K562 (cell line): Measurements from ENCODE around the gene CDKN2AIPNL. TPM values are rescaled to one million over a fixed set of nuclear protein-coding genes. Genes with fewer than 3 reads are reported as not detected.

Experiments
- DIDO1 ChIP-seq: fragments of 450-650 bp; IDR thresholded peaks from 2 replicates; pipeline ENCODE4 v1.6.1; 2016; ENCODE audit warnings: low read depth, missing biosample characterization, missing genetic modification characterization
- HIVEP1 ChIP-seq: fragments of 250-450 bp; sonication (Bioruptor Pico); IDR thresholded peaks from 2 replicates; pipeline ENCODE4 v1.4.0; 2020; ENCODE audit warnings: mild to moderate bottlenecking
- L3MBTL2 ChIP-seq: fragments of 450-650 bp; IDR thresholded peaks from 2 replicates; pipeline ENCODE4 v1.6.1; 2016; ENCODE audit warnings: mild to moderate bottlenecking, moderate library complexity
- SRSF9 ChIP-seq: fragments of 200-400 bp; formaldehyde crosslinking; IDR thresholded peaks from 2 replicates; pipeline ENCODE4 v1.6.1; 2017; ENCODE audit warnings: low read depth, low read length, borderline replicate concordance
- TAL1 ChIP-seq: fragments of 450-650 bp; IDR thresholded peaks from 2 replicates; pipeline ENCODE4 v1.6.1; 2016; ENCODE audit warnings: mild to moderate bottlenecking
- U2AF1 ChIP-seq: fragments of 200-400 bp; formaldehyde crosslinking; optimal IDR thresholded peaks from 2 replicates; pipeline ENCODE3; 2017; ENCODE audit warnings: mild to moderate bottlenecking, low read depth, low read length, moderate library complexity
- polyA plus RNA-seq, 8 experiments: library from polyadenylated mRNA; depleted of rRNA in 4 of 8; stranded (reverse) in 5 of 8; unstranded in 3 of 8; fragments of >200 nt; fragmentation: Nextera tagmentation in 2 of 8; fragmentation: Illumina TruSeq in 1 of 8; extraction: Ambion mirVana in 2 of 8; extraction: Trizol in 1 of 8; gene quantifications; 2 replicates each; pipeline versions ENCODE4 v1.2.1 to v1.2.3, GENCODE V29; 2011 to 2014; ENCODE audit warnings: inconsistent platforms in 1 of 8, missing spikeins in 1 of 8
- total RNA-seq, 7 experiments: library from RNA; depleted of rRNA in 6 of 7; stranded (reverse); fragments of >200 nt in 6 of 7; fragmentation: Illumina TruSeq in 2 of 7; extraction: Trizol in 2 of 7; gene quantifications; 2 replicates each; pipeline versions ENCODE4 v1.2.1 to v1.2.3, GENCODE V29; 2011 to 2021; ENCODE audit warnings: low replicate concordance in 1 of 7
- TF ChIP-seq, protein P1 (sequence below): fragments of 250-450 bp; sonication (Bioruptor Pico); IDR thresholded peaks from 2 replicates; pipeline ENCODE4 v1.5.0; 2021; ENCODE audit warnings: mild to moderate bottlenecking, moderate library complexity
- TF ChIP-seq, protein P2 (sequence below): fragments of 200-800 bp; sonication (Bioruptor generic); IDR thresholded peaks from 2 replicates; pipeline ENCODE4 v1.6.1; 2017; ENCODE audit warnings: missing genetic modification characterization, missing compliant biosample characterization
- TF ChIP-seq, protein P3 (sequence below): fragments of 250-450 bp; sonication (Bioruptor Pico); IDR thresholded peaks from 2 replicates; pipeline ENCODE4 v1.9.0; 2021; ENCODE audit warnings: mild to moderate bottlenecking, inconsistent platforms
- TF ChIP-seq, protein P4 (sequence below): sonication (generic); formaldehyde crosslinking; IDR thresholded peaks from 2 replicates; pipeline ENCODE4 v1.8.0; 2022; ENCODE audit warnings: mild to moderate bottlenecking, missing genetic modification reagents
- TF ChIP-seq, protein P5 (sequence below), 2 experiments: IDR thresholded peaks in 1 of 2; conservative IDR thresholded peaks in 1 of 2; 2 replicates each; pipeline ENCODE4 v1.6.1; 2016; ENCODE audit warnings: low read depth in 2 of 2, mild to moderate bottlenecking in 1 of 2, missing compliant biosample characterization in 1 of 2, missing genetic modification characterization in 1 of 2, moderate library complexity in 1 of 2

The CDKN2AIPNL gene
- total and polyA plus RNA-seq, 9 of the 15 experiments (the other 6 are each of a cell fraction or from before 2014, with no cell fraction given): 19.9 to 46.9 (median 42.2) TPM

DNA sequence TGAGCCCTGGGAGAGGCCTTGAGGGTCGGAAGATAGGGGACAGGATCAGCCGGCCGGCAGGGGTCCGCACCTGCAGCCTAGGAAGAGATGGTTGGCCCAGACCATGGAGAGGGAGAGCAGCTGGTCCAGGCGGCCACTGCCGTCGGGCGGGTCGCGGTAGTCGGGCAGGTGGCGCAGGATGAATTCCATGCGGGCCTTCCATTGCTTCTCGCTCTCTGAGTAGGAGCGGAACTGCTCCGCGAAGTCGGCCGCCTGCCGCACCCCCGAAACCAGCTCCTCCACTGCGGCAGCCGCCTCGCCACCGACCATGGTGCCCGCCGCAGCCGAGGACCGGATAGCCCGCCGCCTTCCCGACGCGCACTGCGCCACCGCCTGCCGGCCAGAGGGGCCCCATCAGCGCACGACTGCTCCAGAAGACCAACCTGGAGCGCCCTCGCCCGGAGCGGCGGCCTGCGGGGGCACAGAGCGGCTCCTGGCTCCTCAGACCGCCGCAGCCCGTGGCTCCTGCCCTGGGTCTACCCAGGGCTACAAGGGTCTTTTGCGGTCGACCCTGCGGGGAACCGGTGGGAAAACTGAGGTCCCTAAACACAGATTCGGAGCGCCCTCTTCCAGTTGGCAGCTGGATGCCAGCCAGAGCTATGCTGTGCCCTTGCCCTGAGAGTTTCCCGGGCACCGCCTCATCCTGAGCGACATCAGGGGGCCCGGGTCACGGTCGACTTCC, at the start of gene CDKN2AIPNL (continued):
- TF ChIP-seq, protein P1, sequence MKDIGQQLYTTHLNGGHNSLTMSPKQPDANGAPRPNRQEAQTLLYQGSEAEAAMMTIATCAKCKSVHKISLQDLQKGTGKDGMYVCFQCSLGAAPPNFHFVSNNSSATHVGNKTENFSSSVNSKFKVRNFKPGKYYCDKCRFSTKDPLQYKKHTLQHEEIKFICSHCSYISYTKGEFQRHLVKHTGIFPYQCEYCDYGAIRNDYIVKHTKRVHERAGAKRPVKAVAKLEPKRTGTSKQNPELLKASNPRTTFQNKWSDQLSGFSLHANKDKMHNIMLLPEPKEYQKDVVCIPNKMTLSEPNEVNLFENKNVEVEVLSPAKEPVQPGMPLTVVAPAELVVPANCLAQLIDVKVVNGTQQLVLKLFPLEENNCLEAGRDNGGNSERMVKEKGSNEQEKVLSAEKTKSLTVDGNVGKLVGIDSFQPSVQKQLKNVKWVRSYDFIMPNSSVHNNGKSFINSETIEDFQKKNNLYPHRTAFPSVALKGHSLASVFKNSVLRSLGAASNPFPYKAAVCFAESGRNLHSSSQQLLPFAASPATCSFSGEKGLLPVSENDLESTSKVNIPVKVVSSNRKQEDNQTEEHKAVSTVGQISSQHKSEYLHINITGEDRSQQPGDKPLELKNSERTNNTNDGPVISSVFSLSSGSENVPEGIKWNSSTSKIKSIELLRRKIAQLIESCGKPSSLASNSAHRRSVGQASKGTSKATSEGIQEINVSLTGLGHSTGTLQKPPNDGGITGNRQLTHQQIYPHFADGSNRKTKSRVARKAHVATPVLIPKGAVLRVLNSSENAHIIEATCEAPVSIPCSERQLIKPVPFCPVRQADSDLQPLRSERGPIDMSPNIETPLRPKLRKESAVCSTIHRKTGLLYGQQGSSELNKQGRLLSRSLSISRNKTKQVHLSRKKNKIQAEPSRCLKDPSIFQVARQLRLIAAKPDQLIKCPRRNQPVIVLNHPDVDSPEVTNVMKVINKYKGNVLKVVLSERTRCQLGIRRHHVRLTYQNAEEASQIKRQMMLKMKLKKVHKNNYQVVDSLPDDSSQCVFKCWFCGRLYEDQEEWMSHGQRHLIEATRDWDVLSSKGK: no peak
- TF ChIP-seq TAL1 (no peak), SRSF9 (no peak), DIDO1 (tag) (peak; percentile 79; the same call in 1 of the 2 replicates), L3MBTL2 (peak; percentile 89), U2AF1 (peak; percentile 84), HIVEP1 (CRISPR knock-in tag) (no peak)
- TF ChIP-seq, protein P2, sequence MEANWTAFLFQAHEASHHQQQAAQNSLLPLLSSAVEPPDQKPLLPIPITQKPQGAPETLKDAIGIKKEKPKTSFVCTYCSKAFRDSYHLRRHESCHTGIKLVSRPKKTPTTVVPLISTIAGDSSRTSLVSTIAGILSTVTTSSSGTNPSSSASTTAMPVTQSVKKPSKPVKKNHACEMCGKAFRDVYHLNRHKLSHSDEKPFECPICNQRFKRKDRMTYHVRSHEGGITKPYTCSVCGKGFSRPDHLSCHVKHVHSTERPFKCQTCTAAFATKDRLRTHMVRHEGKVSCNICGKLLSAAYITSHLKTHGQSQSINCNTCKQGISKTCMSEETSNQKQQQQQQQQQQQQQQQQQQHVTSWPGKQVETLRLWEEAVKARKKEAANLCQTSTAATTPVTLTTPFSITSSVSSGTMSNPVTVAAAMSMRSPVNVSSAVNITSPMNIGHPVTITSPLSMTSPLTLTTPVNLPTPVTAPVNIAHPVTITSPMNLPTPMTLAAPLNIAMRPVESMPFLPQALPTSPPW (CRISPR knock-in tag): peak; percentile 48; the same call in 1 of the 2 replicates
- TF ChIP-seq, protein P3, sequence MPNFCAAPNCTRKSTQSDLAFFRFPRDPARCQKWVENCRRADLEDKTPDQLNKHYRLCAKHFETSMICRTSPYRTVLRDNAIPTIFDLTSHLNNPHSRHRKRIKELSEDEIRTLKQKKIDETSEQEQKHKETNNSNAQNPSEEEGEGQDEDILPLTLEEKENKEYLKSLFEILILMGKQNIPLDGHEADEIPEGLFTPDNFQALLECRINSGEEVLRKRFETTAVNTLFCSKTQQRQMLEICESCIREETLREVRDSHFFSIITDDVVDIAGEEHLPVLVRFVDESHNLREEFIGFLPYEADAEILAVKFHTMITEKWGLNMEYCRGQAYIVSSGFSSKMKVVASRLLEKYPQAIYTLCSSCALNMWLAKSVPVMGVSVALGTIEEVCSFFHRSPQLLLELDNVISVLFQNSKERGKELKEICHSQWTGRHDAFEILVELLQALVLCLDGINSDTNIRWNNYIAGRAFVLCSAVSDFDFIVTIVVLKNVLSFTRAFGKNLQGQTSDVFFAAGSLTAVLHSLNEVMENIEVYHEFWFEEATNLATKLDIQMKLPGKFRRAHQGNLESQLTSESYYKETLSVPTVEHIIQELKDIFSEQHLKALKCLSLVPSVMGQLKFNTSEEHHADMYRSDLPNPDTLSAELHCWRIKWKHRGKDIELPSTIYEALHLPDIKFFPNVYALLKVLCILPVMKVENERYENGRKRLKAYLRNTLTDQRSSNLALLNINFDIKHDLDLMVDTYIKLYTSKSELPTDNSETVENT (CRISPR knock-in tag): peak; percentile 99
- TF ChIP-seq, protein P4, sequence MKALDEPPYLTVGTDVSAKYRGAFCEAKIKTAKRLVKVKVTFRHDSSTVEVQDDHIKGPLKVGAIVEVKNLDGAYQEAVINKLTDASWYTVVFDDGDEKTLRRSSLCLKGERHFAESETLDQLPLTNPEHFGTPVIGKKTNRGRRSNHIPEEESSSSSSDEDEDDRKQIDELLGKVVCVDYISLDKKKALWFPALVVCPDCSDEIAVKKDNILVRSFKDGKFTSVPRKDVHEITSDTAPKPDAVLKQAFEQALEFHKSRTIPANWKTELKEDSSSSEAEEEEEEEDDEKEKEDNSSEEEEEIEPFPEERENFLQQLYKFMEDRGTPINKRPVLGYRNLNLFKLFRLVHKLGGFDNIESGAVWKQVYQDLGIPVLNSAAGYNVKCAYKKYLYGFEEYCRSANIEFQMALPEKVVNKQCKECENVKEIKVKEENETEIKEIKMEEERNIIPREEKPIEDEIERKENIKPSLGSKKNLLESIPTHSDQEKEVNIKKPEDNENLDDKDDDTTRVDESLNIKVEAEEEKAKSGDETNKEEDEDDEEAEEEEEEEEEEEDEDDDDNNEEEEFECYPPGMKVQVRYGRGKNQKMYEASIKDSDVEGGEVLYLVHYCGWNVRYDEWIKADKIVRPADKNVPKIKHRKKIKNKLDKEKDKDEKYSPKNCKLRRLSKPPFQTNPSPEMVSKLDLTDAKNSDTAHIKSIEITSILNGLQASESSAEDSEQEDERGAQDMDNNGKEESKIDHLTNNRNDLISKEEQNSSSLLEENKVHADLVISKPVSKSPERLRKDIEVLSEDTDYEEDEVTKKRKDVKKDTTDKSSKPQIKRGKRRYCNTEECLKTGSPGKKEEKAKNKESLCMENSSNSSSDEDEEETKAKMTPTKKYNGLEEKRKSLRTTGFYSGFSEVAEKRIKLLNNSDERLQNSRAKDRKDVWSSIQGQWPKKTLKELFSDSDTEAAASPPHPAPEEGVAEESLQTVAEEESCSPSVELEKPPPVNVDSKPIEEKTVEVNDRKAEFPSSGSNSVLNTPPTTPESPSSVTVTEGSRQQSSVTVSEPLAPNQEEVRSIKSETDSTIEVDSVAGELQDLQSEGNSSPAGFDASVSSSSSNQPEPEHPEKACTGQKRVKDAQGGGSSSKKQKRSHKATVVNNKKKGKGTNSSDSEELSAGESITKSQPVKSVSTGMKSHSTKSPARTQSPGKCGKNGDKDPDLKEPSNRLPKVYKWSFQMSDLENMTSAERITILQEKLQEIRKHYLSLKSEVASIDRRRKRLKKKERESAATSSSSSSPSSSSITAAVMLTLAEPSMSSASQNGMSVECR (CRISPR knock-in tag): peak; percentile 87; the same call in 1 of the 2 replicates
- TF ChIP-seq, protein P5, sequence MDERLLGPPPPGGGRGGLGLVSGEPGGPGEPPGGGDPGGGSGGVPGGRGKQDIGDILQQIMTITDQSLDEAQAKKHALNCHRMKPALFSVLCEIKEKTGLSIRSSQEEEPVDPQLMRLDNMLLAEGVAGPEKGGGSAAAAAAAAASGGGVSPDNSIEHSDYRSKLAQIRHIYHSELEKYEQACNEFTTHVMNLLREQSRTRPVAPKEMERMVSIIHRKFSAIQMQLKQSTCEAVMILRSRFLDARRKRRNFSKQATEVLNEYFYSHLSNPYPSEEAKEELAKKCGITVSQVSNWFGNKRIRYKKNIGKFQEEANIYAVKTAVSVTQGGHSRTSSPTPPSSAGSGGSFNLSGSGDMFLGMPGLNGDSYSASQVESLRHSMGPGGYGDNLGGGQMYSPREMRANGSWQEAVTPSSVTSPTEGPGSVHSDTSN (CRISPR knock-in tag; IDR thresholded peaks at IDR 0.05; ENCODE audit: low read depth): no peak
- TF ChIP-seq, protein P5 (tag; conservative IDR thresholded peaks at IDR 0.05; ENCODE audit: low read depth): no peak
